Adrenal gland (tissue), 5 donors: ENCODE measurements around the gene KRTAP4-2.

Experiments
- CTCF ChIP-seq, 6 experiments: fragments of 450-650 bp in 4 of 6; fragments of 200-600 bp in 2 of 6; sonication (generic) in 1 of 6; IDR thresholded peaks; 1 replicate in 5 of 6; 2 replicates in 1 of 6; pipeline versions ENCODE4 v1.5.1 to v1.8.0; 2016 to 2021; ENCODE audit warnings: antibody characterized with exemption in 6 of 6, mild to moderate bottlenecking in 2 of 6, moderate library complexity in 1 of 6
- POLR2A ChIP-seq, 2 donors: fragments of 450-650 bp; IDR thresholded peaks; one replicate each; pipeline ENCODE4 v1.6.1; 2017; ENCODE audit warnings: antibody characterized with exemption in 2 of 2, mild to moderate bottlenecking in 2 of 2, moderate library complexity in 1 of 2
- donor health status: DM: no; HTN: no; CAD: no.

- TF ChIP-seq CTCF (IDR thresholded peaks at IDR 0.05) (no peak), POLR2A (IDR thresholded peaks at IDR 0.05) (no peak)
Measured at GRCh38 chr17:41163828-41164227, 14.2 kb downstream of the KRTAP4-2 start.
